Endothelial cell of umbilical vein (primary cell): Measurements from ENCODE around the gene TRABD. TPM values are rescaled to one million over a fixed set of nuclear protein-coding genes. Genes with fewer than 3 reads are reported as not detected.

ENCODE experiments used
- BruUV-seq: library from RNA; stranded (reverse); fragments of 400-500 nt; replicated peaks from 2 replicates; lab custom pipeline; 2021; lab: Mats Ljungman, UMichigan
- CTCF ChIA-PET: fragments of 300-600, 350-600 bp; sonication (Branson Sonifier 250); formaldehyde crosslinking; loops from one replicate; lab custom pipeline; 2021; ENCODE audit warnings: antibody characterized with exemption, inconsistent platforms; lab: Charles Lee
- POLR2A ChIA-PET: fragments of 300-600, 350-600 bp; sonication (Branson Sonifier 250); formaldehyde crosslinking; loops from one replicate; lab custom pipeline; 2021; ENCODE audit warnings: antibody characterized with exemption, inconsistent platforms; lab: Charles Lee
- DNase-seq: peaks from one replicate; pipeline ENCODE4 v3.0.0-alpha.2; 2011; ENCODE audit warnings: low read depth, low spot score
- FAIRE-seq: peaks from 2 replicates; lab custom pipeline; 2011; peaks lifted over from hg19 to GRCh38; lab: Jason Lieb, UNC
- H2AFZ ChIP-seq: 2 replicates; pipeline ENCODE4 v1.6.0; 2012; ENCODE audit warnings: low read depth, low read length, control low read depth, inconsistent platforms
- H3K27ac ChIP-seq: 2 replicates; pipeline ENCODE4 v1.5.1; 2011; ENCODE audit warnings: low read depth, mild to moderate bottlenecking, control low read depth, low read length, moderate library complexity; ENCODE audit not compliant: insufficient read depth
- H3K27me3 ChIP-seq, 2 experiments: 2 replicates each; pipeline versions ENCODE4 v1.6.0 to v1.6.1; 2011; ENCODE audit warnings: low read length in 2 of 2, mixed read lengths in 1 of 2; ENCODE audit not compliant: control insufficient read depth in 2 of 2, insufficient read depth in 2 of 2
- H3K36me3 ChIP-seq, 2 experiments: 2 replicates in 1 of 2; 3 replicates in 1 of 2; pipeline ENCODE4 v1.5.1; 2011; ENCODE audit warnings: low read length in 2 of 2, mild to moderate bottlenecking in 1 of 2, moderate library complexity in 1 of 2; ENCODE audit not compliant: control insufficient read depth in 2 of 2, insufficient read depth in 2 of 2; ENCODE audit errors: extremely low read depth in 1 of 2
- H3K4me1 ChIP-seq: 3 replicates; pipeline ENCODE4 v1.5.1; 2011; ENCODE audit warnings: mild to moderate bottlenecking, low read length; ENCODE audit not compliant: control insufficient read depth, insufficient read depth; ENCODE audit errors: extremely low read depth
- H3K4me2 ChIP-seq: 2 replicates; pipeline ENCODE4 v1.6.1; 2011; ENCODE audit warnings: low read length, control low read depth, mixed read lengths; ENCODE audit not compliant: insufficient read depth
- H3K4me3 ChIP-seq, 3 experiments: fragments of 200-600 bp in 1 of 3; sonication (generic), shearing (Covaris generic) in 1 of 3; replicated peaks in 1 of 3; 2 replicates each; pipeline ENCODE4 v1.5.1; 2011 to 2016; ENCODE audit warnings: control low read depth in 3 of 3, low read length in 3 of 3, mild to moderate bottlenecking in 2 of 3, inconsistent platforms in 1 of 3, low read depth in 1 of 3, moderate library complexity in 1 of 3; ENCODE audit not compliant: insufficient read depth in 1 of 3
- H3K79me2 ChIP-seq: 2 replicates; pipeline ENCODE4 v1.6.0; 2012; ENCODE audit warnings: low read length, inconsistent platforms; ENCODE audit not compliant: control insufficient read depth, insufficient read depth
- H3K9ac ChIP-seq: replicated peaks from 2 replicates; pipeline ENCODE3; 2011; ENCODE audit warnings: low read length, control low read depth; ENCODE audit not compliant: insufficient read depth; ENCODE audit errors: extremely low read depth
- H3K9me1 ChIP-seq: replicated peaks from 3 replicates; pipeline ENCODE4 v1.6.0; 2011; ENCODE audit warnings: mild to moderate bottlenecking, low read length; ENCODE audit not compliant: control insufficient read depth, insufficient read depth; ENCODE audit errors: extremely low read depth
- H3K9me3 ChIP-seq: replicated peaks from 2 replicates; pipeline ENCODE4 v1.5.1; 2012; ENCODE audit warnings: low read length, inconsistent platforms; ENCODE audit not compliant: control insufficient read depth, insufficient read depth
- H4K20me1 ChIP-seq: replicated peaks from 2 replicates; pipeline ENCODE3; 2011; ENCODE audit warnings: mild to moderate bottlenecking, low read length; ENCODE audit not compliant: control insufficient read depth, insufficient read depth; ENCODE audit errors: extremely low read depth
- CTCF ChIP-seq, 2 donors: IDR thresholded peaks; 1 replicate in 1 of 2; 2 replicates in 1 of 2; pipeline ENCODE4 v1.5.1; 2011; ENCODE audit warnings: low read length in 2 of 2, mild to moderate bottlenecking in 2 of 2, moderate library complexity in 2 of 2, control low read depth in 1 of 2, inconsistent platforms in 1 of 2, low read depth in 1 of 2; ENCODE audit not compliant: insufficient read depth in 1 of 2; ENCODE audit errors: extremely low read depth in 1 of 2
- EZH2 ChIP-seq: IDR thresholded peaks from 2 replicates; pipeline ENCODE4 v1.6.1; 2012; ENCODE audit warnings: borderline replicate concordance, low read depth, mild to moderate bottlenecking, moderate library complexity, low read length, inconsistent platforms; ENCODE audit not compliant: severe bottlenecking
- FOS ChIP-seq: IDR thresholded peaks from 2 replicates; pipeline ENCODE4 v1.6.1; 2011; ENCODE audit warnings: mild to moderate bottlenecking, low read length, moderate library complexity, borderline replicate concordance; ENCODE audit not compliant: insufficient read depth
- GATA2 ChIP-seq: IDR thresholded peaks from 2 replicates; pipeline ENCODE4 v1.7.0; 2011; ENCODE audit warnings: low read depth, mild to moderate bottlenecking, moderate library complexity, mixed read lengths, low read length; ENCODE audit not compliant: insufficient read length, insufficient read depth
- JUN ChIP-seq: IDR thresholded peaks from 2 replicates; pipeline ENCODE4 v1.6.1; 2011; ENCODE audit warnings: borderline replicate concordance, low read depth; ENCODE audit not compliant: insufficient read length, insufficient read depth
- MAX ChIP-seq: IDR thresholded peaks from 2 replicates; pipeline ENCODE4 v1.6.1; 2011; ENCODE audit not compliant: insufficient read depth, insufficient read length
- MYC ChIP-seq: IDR thresholded peaks from one replicate; pipeline ENCODE4 v1.6.1; 2011; ENCODE audit warnings: mild to moderate bottlenecking, low read depth, low read length
- POLR2A ChIP-seq: IDR thresholded peaks from 2 replicates; pipeline ENCODE4 v1.6.1; 2012; ENCODE audit warnings: low read depth, mild to moderate bottlenecking, control low read depth, low read length
- POLR2AphosphoS5 ChIP-seq: IDR thresholded peaks from 2 replicates; pipeline ENCODE4 v1.6.1; 2012; ENCODE audit warnings: low read depth, mild to moderate bottlenecking, control low read depth, low read length, moderate library complexity; ENCODE audit not compliant: insufficient read depth
- dilution Hi-C: fragments of 300-500 bp; cut with MboI; formaldehyde crosslinking; loops from one replicate; pipeline ENCODE4 v1.15.0; 2019; ENCODE audit warnings: low sequenced_read_pairs; ENCODE audit not compliant: extremely low pct_ligation_motif_present
- intact Hi-C: fragments of 100-400 bp; cut with micrococcal nuclease; formaldehyde crosslinking; loops from one replicate; pipeline ENCODE4 v1.10.0; 2022
- polyA plus RNA-seq, 4 experiments: library from polyadenylated mRNA; depleted of rRNA in 3 of 4; stranded (reverse) in 3 of 4; unstranded in 1 of 4; fragments of >200 nt; gene quantifications; 2 replicates each; pipeline versions ENCODE4 v1.2.1 to v1.2.3, GENCODE V29; 2011 to 2012; ENCODE audit warnings: missing spikeins in 1 of 4
- total RNA-seq: library from RNA; stranded (reverse); gene quantifications from 2 replicates; pipeline ENCODE4 v1.2.3, GENCODE V29; 2021

TRABD gene
- total and polyA plus RNA-seq, 2 donors (not counting 3 experiments of a cell fraction or from before 2014, with no cell fraction given): 46.8 to 48.4 TPM

GRCh38 chr22:50216684-50217520 is 31.2 kb downstream of the TRABD start:
- CTCF ChIA-PET: no interaction called here
- no TSS peak for BruUV-seq
- dilution Hi-C loops: no loop called here

GRCh38 chr22:50217543-50218152 is 31.9 kb downstream of the TRABD start:
- H3K36me3 ChIP-seq: peaks cover 26 to 63% of the 10 kb centered on the region in 2 experiments
- CTCF ChIA-PET: interaction anchor here (0.8 kb wide), 1 partner anchor 11 kb away, joined by 3 read pairs; no protein-coding TSS in a partner anchor

More at GRCh38 chr22:50216684-50217520, 31.2 kb downstream of the TRABD start:
- no peak overlapping the region for H3K9ac ChIP-seq
- H3K27ac ChIP-seq: no peak overlapping the region
- intact Hi-C loops: no loop called here
- H3K4me2 ChIP-seq: no peak overlapping the region
- H3K79me2 ChIP-seq: peaks cover 21% of the 10 kb centered on the region
- H2AFZ ChIP-seq: no peak overlapping the region
- H3K4me3 ChIP-seq: no peak overlapping the region
- no peaks in the 10 kb centered on the region for H3K4me1 ChIP-seq
- no peak for TF ChIP-seq MAX
- no peak for TF ChIP-seq EZH2
- no peak for TF ChIP-seq POLR2A
- no peaks in the 10 kb centered on the region for H3K9me3 ChIP-seq
- H4K20me1 ChIP-seq: no peaks in the 10 kb centered on the region
- H3K36me3 ChIP-seq: peaks cover 28 to 60% of the 10 kb centered on the region in 2 experiments
- DNase-seq: no peak
- no peak for FAIRE-seq
- no peaks in the 10 kb centered on the region for H3K27me3 ChIP-seq
- POLR2A ChIA-PET: no interaction called here
- H3K9me1 ChIP-seq: no peaks in the 10 kb centered on the region

More at GRCh38 chr22:50217543-50218152, 31.9 kb downstream of the TRABD start:
- Histone ChIP-seq H3K27ac (no peak overlapping the region), H3K9me3 (no peaks in the 10 kb centered on the region), H2AFZ (no peak overlapping the region), H3K9me1 (no peaks in the 10 kb centered on the region), H3K4me3 (no peak overlapping the region), H3K9ac (no peak overlapping the region), H3K27me3 (no peaks in the 10 kb centered on the region), H3K79me2 (peaks cover 16% of the 10 kb centered on the region), H3K4me1 (no peaks in the 10 kb centered on the region), H4K20me1 (no peaks in the 10 kb centered on the region), H3K4me2 (no peak overlapping the region)
- DNase-seq (no peak), FAIRE-seq (no peak)
- TF ChIP-seq GATA2 (no peak), POLR2A (no peak), MAX (no peak), FOS (no peak), JUN (no peak), CTCF (IDR thresholded peaks at IDR 0.05; ENCODE audit: extremely low read depth in 1 of 2, insufficient read depth in 1 of 2, low read depth in 1 of 2, low read length in 2 of 2) (no peak), POLR2AphosphoS5 (no peak), MYC (no peak), EZH2 (no peak)
- dilution Hi-C loops (no loop called here), intact Hi-C loops (no loop called here)
- no TSS peak for BruUV-seq
- POLR2A ChIA-PET: no interaction called here
